OCI-M1 (cell line): ENCODE measurements around the gene PRPF8.

ENCODE experiments used
- DNase-seq: peaks from one replicate; lab custom pipeline; 2025; lab: John Stamatoyannopoulos, UW

The PRPF8 gene

GRCh38 chr17:1644493-1645206 lies 40.0 kb downstream of the PRPF8 start:
- DNase-seq: no peak

DNA sequence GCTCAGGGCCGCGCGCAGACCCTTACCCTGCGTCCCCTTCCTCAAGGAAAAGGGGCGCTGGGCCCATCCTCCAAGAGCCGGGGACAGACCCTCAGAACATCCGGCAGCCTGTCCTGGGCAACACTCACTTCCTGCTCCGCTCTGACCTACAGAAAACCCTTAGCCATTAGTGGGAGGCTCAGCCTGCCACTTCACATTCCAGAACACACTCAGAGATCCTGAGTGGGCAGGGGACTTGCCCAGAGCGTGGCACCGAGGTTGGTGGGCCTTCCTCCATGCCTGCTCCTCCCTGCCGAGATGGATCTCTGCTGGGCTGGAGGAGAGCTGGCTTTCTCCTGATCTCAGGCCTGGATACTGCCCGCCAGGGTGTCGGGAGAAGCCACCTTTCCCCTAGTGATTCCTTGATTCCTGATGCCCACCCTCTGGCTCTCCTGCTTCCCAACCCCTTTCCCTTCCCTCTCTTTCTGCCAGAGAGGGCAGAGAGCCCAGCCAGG lies 40.6 kb downstream of the PRPF8 start:
- no peak for DNase-seq

- no peak for DNase-seq
Observed at GRCh38 chr17:1643293-1643998, 41.2 kb downstream of the PRPF8 start.

DNA sequence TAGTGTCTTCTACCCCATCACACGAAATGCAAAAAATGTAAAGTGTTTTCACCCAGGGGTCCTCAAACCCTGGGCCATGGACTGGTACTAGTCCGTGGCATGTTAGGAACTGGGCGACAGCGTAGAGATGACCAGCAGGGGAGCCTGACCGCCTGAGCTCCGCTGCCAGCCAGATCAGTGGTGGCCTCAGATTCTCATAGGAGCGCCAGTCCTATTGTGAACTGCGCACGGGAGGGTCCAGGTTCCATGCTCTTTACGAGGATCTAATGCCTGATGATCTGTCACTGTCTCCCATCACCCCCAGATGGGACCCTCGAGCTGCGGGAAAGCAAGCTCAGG lies 43.6 kb downstream of the PRPF8 start:
- DNase-seq: no peak

DNA sequence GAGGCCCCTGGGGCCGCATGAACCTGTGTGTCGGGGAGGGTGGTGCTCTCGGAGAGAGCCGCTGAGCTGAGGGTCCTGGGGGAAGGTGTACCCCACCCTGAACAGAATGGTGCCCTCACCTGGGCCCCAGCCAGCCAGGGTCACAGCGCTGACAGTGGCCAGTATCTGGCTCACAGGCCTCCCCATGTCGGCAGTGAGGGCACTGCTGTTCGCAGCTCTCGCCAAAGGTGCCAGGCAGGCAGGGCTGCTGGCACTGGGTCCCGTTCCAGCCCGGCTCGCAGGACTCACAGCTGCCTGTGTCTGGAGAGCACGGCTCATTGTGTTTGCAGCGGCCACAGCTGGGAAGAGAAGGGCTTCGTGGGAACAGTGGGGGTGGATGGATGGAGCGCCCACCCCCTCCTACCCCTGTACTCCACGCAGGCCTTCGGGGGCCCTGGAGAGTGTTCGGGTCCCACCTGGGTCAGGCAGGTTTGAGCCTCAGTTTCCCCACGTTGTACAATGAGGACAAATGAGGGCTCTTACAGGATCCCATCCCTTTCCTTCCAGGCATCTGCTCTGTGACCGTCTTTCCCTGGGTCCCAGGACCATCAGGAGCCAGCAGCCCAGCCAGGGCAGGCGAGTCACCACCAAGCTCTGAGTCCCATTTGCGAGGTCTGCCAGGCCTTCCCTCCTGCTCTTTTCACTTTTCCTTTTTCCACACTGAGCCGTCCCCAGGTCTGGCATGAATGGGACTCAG lies 44.2 kb downstream of the PRPF8 start:
- DNase-seq: no peak

GRCh38 chr17:1639549-1640180 lies 45.0 kb downstream of the PRPF8 start:
- DNase-seq: no peak

GRCh38 chr17:1638624-1639300 lies 45.9 kb downstream of the PRPF8 start:
- DNase-seq: no peak

GRCh38 chr17:1638171-1638590 lies 46.5 kb downstream of the PRPF8 start:
- DNase-seq: no peak

- no peak for DNase-seq
Observed at GRCh38 chr17:1636732-1637285, 47.9 kb downstream of the PRPF8 start.

DNA sequence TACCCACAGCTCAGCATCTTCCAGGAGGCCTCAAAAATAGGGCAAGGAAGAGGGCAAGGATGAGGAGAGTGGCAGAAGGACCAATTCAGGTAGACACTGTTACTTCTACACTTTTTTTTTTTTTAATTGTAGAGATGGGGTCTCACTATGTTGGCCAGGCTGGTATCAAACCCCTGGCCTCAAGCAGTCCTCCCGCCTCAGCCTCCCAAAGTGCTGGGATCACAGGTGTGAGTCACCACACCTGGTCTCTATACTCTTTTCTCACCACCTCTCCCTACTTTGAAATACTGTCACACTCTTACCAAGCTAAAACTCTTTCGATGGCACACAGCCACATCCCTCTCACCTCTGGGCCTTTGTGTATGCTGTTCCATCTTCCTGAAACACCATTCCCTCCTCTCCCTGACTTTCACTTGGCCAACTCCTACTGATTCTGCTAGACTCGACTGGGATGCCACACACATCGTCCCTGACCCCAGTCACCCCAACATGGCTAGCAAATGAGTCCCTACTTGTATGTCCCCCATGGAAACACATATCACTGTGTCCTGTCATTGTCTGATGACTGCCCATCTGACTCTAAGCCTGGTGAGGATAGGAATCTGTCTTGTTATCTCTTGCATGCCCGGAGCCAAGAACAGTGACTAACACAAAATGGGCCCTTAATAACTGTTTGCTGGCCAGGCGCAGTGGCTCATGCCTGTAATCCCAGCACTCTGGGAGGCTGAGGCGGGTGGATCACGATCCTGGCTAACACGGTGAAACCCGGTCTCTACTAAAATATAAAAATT lies 48.8 kb downstream of the PRPF8 start:
- DNase-seq: no peak

DNA sequence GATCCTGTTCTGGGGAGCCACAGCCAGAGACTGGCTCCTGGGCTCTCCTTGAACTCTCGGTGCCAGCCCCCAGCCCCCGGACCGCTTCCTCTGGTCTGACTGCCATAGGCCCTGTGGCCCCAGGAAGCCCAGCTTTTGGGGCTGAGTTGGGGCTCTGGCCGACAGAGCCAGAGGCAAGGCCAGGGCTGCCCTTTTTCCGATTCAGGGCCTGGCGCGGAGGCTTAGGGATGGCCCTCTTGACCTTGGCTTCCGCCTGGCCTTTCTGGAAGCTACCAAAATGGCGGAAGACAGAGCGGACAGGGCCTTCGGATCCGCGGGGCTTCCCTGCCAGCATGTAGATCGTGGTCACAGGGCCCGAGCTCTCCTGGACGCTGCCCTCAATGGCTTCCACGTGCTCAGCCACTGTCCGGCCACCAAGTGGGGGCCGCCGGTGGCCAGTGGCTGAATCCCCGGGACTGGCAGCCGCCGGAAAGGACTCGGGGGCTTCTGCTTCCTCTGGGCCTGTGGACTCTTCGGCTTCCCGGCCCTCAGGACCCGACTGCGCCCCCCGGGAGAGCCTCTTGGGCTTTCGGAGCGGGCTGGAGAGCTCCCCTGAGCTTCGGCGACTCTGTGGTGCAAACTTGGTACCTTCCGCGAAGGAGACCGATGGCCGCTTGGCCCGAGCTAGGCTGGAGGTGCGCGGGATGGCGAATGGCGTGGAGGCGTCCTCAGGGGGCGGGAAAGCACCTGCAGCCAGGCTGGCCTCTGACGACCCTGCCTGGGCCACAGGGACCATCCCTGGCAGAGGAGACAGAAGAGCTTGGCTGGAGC lies 49.6 kb downstream of the PRPF8 start:
- no peak for DNase-seq

GRCh38 chr17:1630662-1631061 lies 54.0 kb downstream of the PRPF8 start:
- no peak for DNase-seq

- peak; percentile 72 for DNase-seq
Observed at GRCh38 chr17:1629504-1630310, 55.0 kb downstream of the PRPF8 start.

- peak; percentile 95 for DNase-seq
Observed at GRCh38 chr17:1628856-1629503, 55.7 kb downstream of the PRPF8 start.

DNA sequence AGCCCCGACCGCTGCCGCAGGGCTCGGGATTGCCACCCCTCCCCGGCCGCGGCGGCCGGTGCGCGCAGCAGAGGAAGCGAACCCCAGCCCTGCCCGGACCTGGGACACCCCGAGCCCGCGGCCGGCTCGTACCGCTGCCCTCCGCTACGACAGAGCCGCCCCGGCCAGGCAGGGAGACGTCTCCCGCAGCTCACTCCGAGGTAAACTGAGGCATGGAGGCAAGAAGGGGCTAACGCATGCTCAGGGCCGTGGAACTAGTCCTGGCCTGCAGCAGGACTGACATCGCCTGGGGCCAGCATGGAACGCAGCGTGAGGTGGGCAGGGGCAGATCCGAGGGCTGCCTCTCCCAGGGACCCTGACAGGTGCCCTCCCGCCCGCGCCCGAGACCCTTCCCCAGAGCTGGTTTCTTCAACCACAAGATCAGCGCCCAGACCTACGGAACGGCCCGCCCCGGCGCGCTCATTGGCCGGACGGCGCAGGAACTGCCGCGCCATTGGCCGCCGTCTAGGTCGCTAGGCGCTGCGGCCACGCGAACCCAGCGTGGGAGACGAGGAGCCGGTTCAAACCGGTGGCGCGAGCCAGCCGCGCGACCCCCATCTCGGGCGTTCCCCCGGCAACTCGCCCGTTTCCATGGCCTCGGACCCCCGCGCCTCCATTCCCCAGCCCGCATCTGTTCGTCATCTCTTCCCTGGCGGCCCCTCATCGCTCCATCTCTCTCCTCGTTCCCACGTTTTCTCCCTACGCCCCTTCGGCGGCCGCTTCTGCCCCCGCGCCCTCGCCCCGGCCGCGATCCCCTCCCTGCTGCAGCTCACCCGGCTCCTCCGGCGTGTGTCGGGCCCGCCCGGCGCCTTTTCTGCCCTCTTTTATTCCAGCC lies 56.4 kb downstream of the PRPF8 start, which contains the start of gene SLC43A2:
TSS of gene SLC43A2 (minus strand) at position 853 of the 874 bp plus-strand sequence. CDS start 960 bp downstream, outside the sequence.
- peak; percentile 92 for DNase-seq

DNA sequence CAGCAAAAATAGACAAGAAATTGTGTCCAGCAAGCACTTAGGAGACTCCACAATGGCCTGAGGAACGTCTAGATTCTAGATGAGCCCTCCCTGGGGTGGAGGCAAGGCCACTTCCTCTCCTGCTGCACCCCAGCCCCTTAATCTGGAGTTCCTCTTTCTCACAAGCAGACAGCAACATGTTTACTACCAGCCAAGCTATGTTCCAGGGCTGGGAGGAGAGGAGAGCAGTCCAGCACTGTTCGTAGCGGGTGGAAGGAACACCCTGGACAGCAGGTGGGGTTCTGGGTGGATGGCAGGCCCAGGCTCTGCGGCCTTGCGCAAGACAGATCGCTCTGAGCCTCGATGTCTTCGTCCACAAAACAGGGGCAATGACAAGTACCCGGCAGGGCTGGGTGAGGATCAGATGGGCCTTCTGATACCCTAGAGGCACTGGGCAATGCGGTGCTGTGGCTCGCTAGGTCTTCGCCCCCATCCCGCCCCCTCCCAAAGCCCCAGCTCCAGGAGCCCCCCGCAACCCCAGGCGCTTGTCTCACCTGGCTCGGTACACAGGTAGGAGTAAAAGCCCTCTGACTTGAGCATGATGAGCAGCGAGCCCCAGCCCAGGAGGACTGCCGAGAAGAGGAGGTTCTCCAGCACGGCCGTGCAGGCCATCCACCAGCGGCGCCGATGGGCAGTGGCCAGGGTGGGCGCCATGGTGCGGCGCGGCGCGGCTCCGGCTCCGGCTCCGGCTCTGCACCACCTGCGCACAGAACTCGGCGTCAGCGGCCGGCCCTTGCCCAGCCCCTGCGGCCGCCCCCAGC lies 57.3 kb downstream of the PRPF8 start:
- DNase-seq: peak; percentile 83
